WTC11 (cell line): ENCODE data around the gene STAT6.

Source experiments
- CBFB ChIP-seq: sonication (generic); formaldehyde crosslinking; IDR thresholded peaks from 2 replicates; pipeline ENCODE4 v1.8.1; 2022; ENCODE audit warnings: mild to moderate bottlenecking, low read depth, missing genetic modification reagents
- E2F4 ChIP-seq: sonication (generic); formaldehyde crosslinking; IDR thresholded peaks from 2 replicates; pipeline ENCODE4 v1.8.1; 2022; ENCODE audit warnings: low read depth, mild to moderate bottlenecking, moderate library complexity, missing genetic modification reagents, borderline replicate concordance
- ETV6 ChIP-seq: sonication (generic); formaldehyde crosslinking; IDR thresholded peaks from 2 replicates; pipeline ENCODE4 v1.8.1; 2022; ENCODE audit warnings: mild to moderate bottlenecking, missing genetic modification reagents
- FOXP1 ChIP-seq: sonication (generic); formaldehyde crosslinking; IDR thresholded peaks from 2 replicates; pipeline ENCODE4 v1.8.0; 2022; ENCODE audit warnings: missing genetic modification reagents, mild to moderate bottlenecking, moderate library complexity, borderline replicate concordance
- GRHL2 ChIP-seq: fragments of 250-450 bp; sonication (Bioruptor Pico); IDR thresholded peaks from 2 replicates; pipeline ENCODE4 v1.8.0; 2022; ENCODE audit warnings: mild to moderate bottlenecking, moderate library complexity; ENCODE audit not compliant: insufficient replicate concordance, severe bottlenecking
- IRF2 ChIP-seq: sonication (generic); formaldehyde crosslinking; IDR thresholded peaks from 2 replicates; pipeline ENCODE4 v1.8.0; 2022; ENCODE audit warnings: low read depth, missing genetic modification reagents, borderline replicate concordance
- MAX ChIP-seq: sonication (generic); formaldehyde crosslinking; IDR thresholded peaks from 2 replicates; pipeline ENCODE4 v1.8.0; 2022; ENCODE audit warnings: mild to moderate bottlenecking, missing genetic modification reagents
- NFATC4 ChIP-seq: fragments of 250-450 bp; sonication (Bioruptor Pico); IDR thresholded peaks from 2 replicates; pipeline ENCODE4 v1.9.0; 2021; ENCODE audit warnings: mild to moderate bottlenecking
- NFE2L1 ChIP-seq: sonication (generic); formaldehyde crosslinking; IDR thresholded peaks from 2 replicates; pipeline ENCODE4 v1.8.1; 2023; ENCODE audit warnings: missing genetic modification reagents
- PRRX2 ChIP-seq: fragments of 250-450 bp; sonication (Bioruptor Pico); IDR thresholded peaks from 2 replicates; pipeline ENCODE4 v1.8.0; 2021; ENCODE audit warnings: mild to moderate bottlenecking
- SMAD4 ChIP-seq: sonication (generic); formaldehyde crosslinking; IDR thresholded peaks from 2 replicates; pipeline ENCODE4 v1.8.0; 2022; ENCODE audit warnings: mild to moderate bottlenecking, missing genetic modification reagents
- USF2 ChIP-seq: sonication (generic); formaldehyde crosslinking; IDR thresholded peaks from 2 replicates; pipeline ENCODE4 v1.8.1; 2023; ENCODE audit warnings: mild to moderate bottlenecking, missing genetic modification reagents, moderate library complexity
- TF ChIP-seq, protein P1 (sequence below): fragments of 200-600 bp; IDR thresholded peaks from 2 replicates; pipeline ENCODE4 v1.8.0; 2022; ENCODE audit warnings: antibody characterized with exemption

GRCh38 chr12:57090924-57091637 is 20.1 kb downstream of the STAT6 start:
- TF ChIP-seq NFE2L1 (no peak), ETV6 (CRISPR knock-in tag) (no peak), USF2 (CRISPR knock-in tag) (no peak), MAX (CRISPR knock-in tag) (no peak), PRRX2 (CRISPR knock-in tag) (no peak), FOXP1 (CRISPR knock-in tag) (no peak), NFATC4 (no peak), SMAD4 (no peak), CBFB (no peak), E2F4 (CRISPR knock-in tag) (no peak), GRHL2 (no peak), IRF2 (CRISPR knock-in tag) (no peak)
- TF ChIP-seq, protein P1, sequence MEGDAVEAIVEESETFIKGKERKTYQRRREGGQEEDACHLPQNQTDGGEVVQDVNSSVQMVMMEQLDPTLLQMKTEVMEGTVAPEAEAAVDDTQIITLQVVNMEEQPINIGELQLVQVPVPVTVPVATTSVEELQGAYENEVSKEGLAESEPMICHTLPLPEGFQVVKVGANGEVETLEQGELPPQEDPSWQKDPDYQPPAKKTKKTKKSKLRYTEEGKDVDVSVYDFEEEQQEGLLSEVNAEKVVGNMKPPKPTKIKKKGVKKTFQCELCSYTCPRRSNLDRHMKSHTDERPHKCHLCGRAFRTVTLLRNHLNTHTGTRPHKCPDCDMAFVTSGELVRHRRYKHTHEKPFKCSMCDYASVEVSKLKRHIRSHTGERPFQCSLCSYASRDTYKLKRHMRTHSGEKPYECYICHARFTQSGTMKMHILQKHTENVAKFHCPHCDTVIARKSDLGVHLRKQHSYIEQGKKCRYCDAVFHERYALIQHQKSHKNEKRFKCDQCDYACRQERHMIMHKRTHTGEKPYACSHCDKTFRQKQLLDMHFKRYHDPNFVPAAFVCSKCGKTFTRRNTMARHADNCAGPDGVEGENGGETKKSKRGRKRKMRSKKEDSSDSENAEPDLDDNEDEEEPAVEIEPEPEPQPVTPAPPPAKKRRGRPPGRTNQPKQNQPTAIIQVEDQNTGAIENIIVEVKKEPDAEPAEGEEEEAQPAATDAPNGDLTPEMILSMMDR, result no peak
